NOMO-1 treated with DMSO at 0.1 percent for 48 hours (cell line): Measurements from ENCODE around the gene VEGFD.
"Not testable (repeated sequence)": the region's sequence is repeated elsewhere in the genome, so short reads cannot be mapped to it uniquely, and the experiment has no call there.

ENCODE experiments used
- DNase-seq: peaks from one replicate; lab custom pipeline; 2025; ENCODE audit not compliant: unreplicated experiment; lab: John Stamatoyannopoulos, UW

VEGFD gene

GRCh38 chrX:15314472-15314871 lies 69.7 kb downstream of the VEGFD start:
- DNase-seq = no peak

- no peak for DNase-seq
These were observed 73.1 kb downstream of the VEGFD start for GRCh38 chrX:15311119-15311518.

- no peak for DNase-seq
These were observed 74.1 kb downstream of the VEGFD start for GRCh38 chrX:15310117-15310516.

- DNase-seq = not testable (repeated sequence)
These were observed 78.3 kb downstream of the VEGFD start for GRCh38 chrX:15305899-15306298.

- DNase-seq = peak; percentile 79
These were observed 82.3 kb downstream of the VEGFD start for GRCh38 chrX:15301924-15302323.

- peak; percentile 34 for DNase-seq
These were observed 84.0 kb downstream of the VEGFD start for GRCh38 chrX:15299941-15300851.

- no peak for DNase-seq
These were observed 85.4 kb downstream of the VEGFD start for GRCh38 chrX:15298780-15299179.

- no peak for DNase-seq
These were observed 86.0 kb downstream of the VEGFD start for GRCh38 chrX:15298201-15298600.
